HepG2 (cell line): Measurements from ENCODE around the gene CENPP.

Experiments used
- ARID3A ChIP-seq: IDR thresholded peaks from 2 replicates; pipeline ENCODE4 v1.6.1; 2012; ENCODE audit warnings: low read depth, low read length, improper control_type of control experiment
- GPN1 ChIP-seq: sonication (generic); formaldehyde crosslinking; IDR thresholded peaks from 2 replicates; pipeline ENCODE4 v1.5.1; 2020; ENCODE audit warnings: missing genetic modification reagents, borderline replicate concordance
- HES4 ChIP-seq: sonication (generic); formaldehyde crosslinking; IDR thresholded peaks from 2 replicates; pipeline ENCODE4 v1.9.0; 2021; ENCODE audit warnings: mild to moderate bottlenecking, missing genetic modification reagents, borderline replicate concordance
- NR2F1 ChIP-seq, 2 experiments: fragments of 450-650 bp in 1 of 2; formaldehyde crosslinking in 1 of 2; IDR thresholded peaks; 2 replicates each; pipeline versions ENCODE4 v1.5.0 to v1.6.1; 2016 to 2020; ENCODE audit warnings: mild to moderate bottlenecking in 1 of 2, missing compliant biosample characterization in 1 of 2, missing genetic modification reagents in 1 of 2, moderate library complexity in 1 of 2
- POLR2AphosphoS5 ChIP-seq: IDR thresholded peaks from 2 replicates; pipeline ENCODE4 v1.6.1; 2012; ENCODE audit warnings: low read depth, low read length
- SNAPC5 ChIP-seq: sonication (generic); formaldehyde crosslinking; IDR thresholded peaks from 2 replicates; pipeline ENCODE4 v1.8.1; 2023; ENCODE audit warnings: mild to moderate bottlenecking, missing genetic modification reagents, borderline replicate concordance
- SUZ12 ChIP-seq: fragments of 150-350 bp; IDR thresholded peaks from 2 replicates; pipeline ENCODE4 v1.6.1; 2014; ENCODE audit warnings: low read depth, low read length
- TGIF2 ChIP-seq: IDR thresholded peaks from 2 replicates; pipeline ENCODE4 v1.6.1; 2016; ENCODE audit warnings: control low read depth, missing compliant biosample characterization

GRCh38 chr9:92650839-92651621 is 325.3 kb downstream of the CENPP start:
- no peak for TF ChIP-seq SUZ12
- no peak for TF ChIP-seq SNAPC5 (CRISPR knock-in tag)
- no peak for TF ChIP-seq TGIF2 (CRISPR knock-in tag)
- TF ChIP-seq HES4 (CRISPR knock-in tag) = no peak
- TF ChIP-seq ARID3A = no peak
- no peak for TF ChIP-seq GPN1 (CRISPR knock-in tag)
- no peak for TF ChIP-seq POLR2AphosphoS5
- no peak for TF ChIP-seq NR2F1 (CRISPR knock-in tag; IDR thresholded peaks at IDR 0.05)
